HepG2 (cell line): ENCODE measurements around the gene USP36. TPM values are rescaled to one million over a fixed set of nuclear protein-coding genes. Genes with fewer than 3 reads are reported as not detected.

ENCODE experiments used
- ATAC-seq: fragments of 200-7000 bp; cut with Tn5 transposase; 3 replicates; pipeline ENCODE4 v1.9.1; 2020; ENCODE audit warnings: mild to moderate bottlenecking, moderate library complexity
- BruUV-seq: library from RNA; stranded (reverse); fragments of 400-500 nt; replicated peaks from 2 replicates; lab custom pipeline; 2021; lab: Mats Ljungman, UMichigan
- CTCF ChIA-PET: fragments of 300-600 bp; formaldehyde crosslinking; extraction: SDS; loops from one replicate; lab custom pipeline; 2021; ENCODE audit warnings: low total read pairs, inconsistent platforms, low intra/inter-chr PET ratio; lab: Yijun Ruan, JAX
- POLR2A ChIA-PET: fragments of 350-600 bp; sonication (Branson Sonifier 250); formaldehyde crosslinking; loops from one replicate; lab custom pipeline; 2020; ENCODE audit warnings: antibody characterized with exemption, inconsistent platforms; lab: Yijun Ruan, JAX
- DNase-seq: peaks from one replicate; pipeline ENCODE4 v3.0.0-alpha.2; 2015; ENCODE audit warnings: low spot score
- FAIRE-seq: peaks from 3 replicates; lab custom pipeline; 2011; peaks lifted over from hg19 to GRCh38; lab: Jason Lieb, UNC
- H2AFZ ChIP-seq: one replicate; pipeline ENCODE4 v1.6.1; 2011; ENCODE audit warnings: low read length, inconsistent platforms
- H3K27ac ChIP-seq: fragments of 300-600 bp; 3 replicates; pipeline ENCODE4 v1.8.0; 2011; ENCODE audit warnings: mixed run types, mild to moderate bottlenecking, mixed read lengths, low read length, inconsistent platforms; ENCODE audit not compliant: insufficient read depth; ENCODE audit errors: extremely low read length
- H3K27me3 ChIP-seq, 2 experiments: fragments of 200-600 bp in 1 of 2; 2 replicates in 1 of 2; 3 replicates in 1 of 2; pipeline versions ENCODE4 v1.6.0 to v1.8.0; 2011; ENCODE audit warnings: low read length in 2 of 2, mild to moderate bottlenecking in 2 of 2, moderate library complexity in 2 of 2, inconsistent platforms in 1 of 2; ENCODE audit not compliant: insufficient read depth in 2 of 2, control insufficient read depth in 1 of 2
- H3K36me3 ChIP-seq, 2 experiments: fragments of 200-600 bp in 1 of 2; replicated peaks in 1 of 2; 2 replicates in 1 of 2; 3 replicates in 1 of 2; pipeline versions ENCODE4 v1.5.1 to v1.8.0; 2011; ENCODE audit warnings: low read length in 2 of 2, inconsistent platforms in 1 of 2; ENCODE audit not compliant: insufficient read depth in 2 of 2, control insufficient read depth in 1 of 2
- H3K4me1 ChIP-seq: 2 replicates; pipeline ENCODE4 v1.5.1; 2012; ENCODE audit warnings: low read length, inconsistent platforms; ENCODE audit not compliant: insufficient read depth
- H3K4me2 ChIP-seq: 2 replicates; pipeline ENCODE4 v1.6.0; 2011; ENCODE audit warnings: low read depth, low read length, inconsistent platforms
- H3K4me3 ChIP-seq, 3 experiments: fragments of 200-600 bp in 1 of 3; sonication (generic), shearing (Covaris generic) in 1 of 3; replicated peaks in 1 of 3; 2 replicates each; pipeline ENCODE4 v1.5.1; 2011 to 2016; ENCODE audit warnings: low read length in 3 of 3, inconsistent platforms in 2 of 3, low read depth in 2 of 3, mild to moderate bottlenecking in 2 of 3, control low read depth in 1 of 3, mixed read lengths in 1 of 3; ENCODE audit not compliant: insufficient read depth in 1 of 3
- H3K79me2 ChIP-seq: one replicate; pipeline ENCODE4 v1.6.1; 2011; ENCODE audit warnings: low read length, inconsistent platforms; ENCODE audit not compliant: insufficient read depth
- H3K9ac ChIP-seq: 2 replicates; pipeline ENCODE4 v1.6.0; 2011; ENCODE audit warnings: mild to moderate bottlenecking, low read depth, low read length, inconsistent platforms; ENCODE audit not compliant: insufficient read depth
- H3K9me3 ChIP-seq: 2 replicates; pipeline ENCODE4 v1.5.1; 2012; ENCODE audit warnings: mild to moderate bottlenecking, low read length
- H4K20me1 ChIP-seq: 2 replicates; pipeline ENCODE4 v1.6.0; 2011; ENCODE audit warnings: inconsistent platforms, mild to moderate bottlenecking, low read length, moderate library complexity; ENCODE audit not compliant: insufficient read depth
- DPF2 ChIP-seq: sonication (generic); formaldehyde crosslinking; IDR thresholded peaks from 2 replicates; pipeline ENCODE4 v1.4.0; 2020; ENCODE audit warnings: mild to moderate bottlenecking, low read depth, missing genetic modification reagents, borderline replicate concordance
- KDM1A ChIP-seq: IDR thresholded peaks from 2 replicates; pipeline ENCODE4 v1.6.1; 2016; ENCODE audit warnings: missing compliant biosample characterization
- MAFF ChIP-seq: IDR thresholded peaks from 2 replicates; pipeline ENCODE4 v1.6.1; 2011; ENCODE audit warnings: low read depth, low read length, improper control_type of control experiment
- MIER3 ChIP-seq: IDR thresholded peaks from 2 replicates; pipeline ENCODE4 v1.6.1; 2016; ENCODE audit warnings: missing compliant biosample characterization, borderline replicate concordance
- NFKBIZ ChIP-seq: IDR thresholded peaks from 2 replicates; pipeline ENCODE4 v1.6.1; 2018; ENCODE audit warnings: missing genetic modification reagents, missing compliant biosample characterization
- NR2F1 ChIP-seq, 2 experiments: fragments of 450-650 bp in 1 of 2; formaldehyde crosslinking in 1 of 2; IDR thresholded peaks; 2 replicates each; pipeline versions ENCODE4 v1.5.0 to v1.6.1; 2016 to 2020; ENCODE audit warnings: mild to moderate bottlenecking in 1 of 2, missing compliant biosample characterization in 1 of 2, missing genetic modification reagents in 1 of 2, moderate library complexity in 1 of 2
- RARA ChIP-seq: IDR thresholded peaks from 2 replicates; pipeline ENCODE4 v1.6.1; 2016; ENCODE audit warnings: missing genetic modification reagents, missing compliant biosample characterization
- REL ChIP-seq: sonication (generic); formaldehyde crosslinking; conservative IDR thresholded peaks from 2 replicates; pipeline ENCODE4 v1.8.0; 2022; ENCODE audit warnings: mild to moderate bottlenecking, missing genetic modification reagents, moderate library complexity
- THRA ChIP-seq: sonication (generic); formaldehyde crosslinking; IDR thresholded peaks from 2 replicates; pipeline ENCODE4 v1.4.0; 2020; ENCODE audit warnings: missing genetic modification reagents, borderline replicate concordance
- YEATS2 ChIP-seq: sonication (generic); formaldehyde crosslinking; IDR thresholded peaks from 2 replicates; pipeline ENCODE4 v1.4.0; 2020; ENCODE audit warnings: missing genetic modification reagents, borderline replicate concordance
- ZNF773 ChIP-seq: sonication (generic); formaldehyde crosslinking; IDR thresholded peaks from 2 replicates; pipeline ENCODE4 v1.4.0; 2020; ENCODE audit warnings: missing genetic modification reagents, borderline replicate concordance
- WGBS: methylation state at CpG from one replicate; pipeline ENCODE4 v1.1.6; 2017; ENCODE audit warnings: low lambda C conversion rate; 5-methylcytosine and 5-hydroxymethylcytosine counted together
- in situ Hi-C: cut with HindIII; loops from 2 replicates; pipeline ENCODE4 v1.10.0; 2017; ENCODE audit warnings: low pct_unique_long_range_greater_than_20kb; ENCODE audit not compliant: extremely low pct_ligation_motif_present
- intact Hi-C: fragments of 100-400 bp; cut with micrococcal nuclease; formaldehyde crosslinking; loops from one replicate; pipeline ENCODE4 v1.10.0; 2022; ENCODE audit not compliant: unreplicated experiment
- polyA plus RNA-seq, 8 experiments: library from polyadenylated mRNA; depleted of rRNA in 3 of 8; stranded (reverse) in 7 of 8; unstranded in 1 of 8; fragments of >200 nt; fragmentation: Illumina TruSeq in 4 of 8; extraction: Trizol in 4 of 8; gene quantifications; 2 replicates each; pipeline versions ENCODE4 v1.2.1 to v1.2.3, GENCODE V29; 2011 to 2016; ENCODE audit warnings: low read depth in 4 of 8, missing spikeins in 1 of 8, mixed read lengths in 1 of 8; ENCODE audit not compliant: insufficient read depth in 1 of 8
- total RNA-seq, 5 experiments: library from RNA; depleted of rRNA; stranded (reverse); fragments of >200 nt; fragmentation: Illumina TruSeq; extraction: Trizol; gene quantifications; 2 replicates each; pipeline ENCODE4 v1.2.3, GENCODE V29; 2016; ENCODE audit warnings: low read depth in 1 of 5
- TF ChIP-seq, protein P1 (sequence below): sonication (generic); formaldehyde crosslinking; conservative IDR thresholded peaks from 2 replicates; pipeline ENCODE4 v1.4.0; 2020; ENCODE audit warnings: missing genetic modification reagents
- TF ChIP-seq, protein P2 (sequence below): sonication (generic); formaldehyde crosslinking; IDR thresholded peaks from 2 replicates; pipeline ENCODE4 v1.4.0; 2020; ENCODE audit warnings: mild to moderate bottlenecking, missing genetic modification reagents
- TF ChIP-seq, protein P3 (sequence below): sonication (generic); formaldehyde crosslinking; IDR thresholded peaks from 2 replicates; pipeline ENCODE4 v1.5.1; 2020; ENCODE audit warnings: mild to moderate bottlenecking, missing genetic modification reagents, borderline replicate concordance
- TF ChIP-seq, protein P4 (sequence below): IDR thresholded peaks from 2 replicates; pipeline ENCODE4 v1.6.1; 2018; ENCODE audit warnings: missing genetic modification reagents

Gene USP36
- total and polyA plus RNA-seq, 2 of the 13 experiments (the other 11 are each of a cell fraction or from before 2014, with no cell fraction given) = 29.6 to 45.9 TPM

DNA sequence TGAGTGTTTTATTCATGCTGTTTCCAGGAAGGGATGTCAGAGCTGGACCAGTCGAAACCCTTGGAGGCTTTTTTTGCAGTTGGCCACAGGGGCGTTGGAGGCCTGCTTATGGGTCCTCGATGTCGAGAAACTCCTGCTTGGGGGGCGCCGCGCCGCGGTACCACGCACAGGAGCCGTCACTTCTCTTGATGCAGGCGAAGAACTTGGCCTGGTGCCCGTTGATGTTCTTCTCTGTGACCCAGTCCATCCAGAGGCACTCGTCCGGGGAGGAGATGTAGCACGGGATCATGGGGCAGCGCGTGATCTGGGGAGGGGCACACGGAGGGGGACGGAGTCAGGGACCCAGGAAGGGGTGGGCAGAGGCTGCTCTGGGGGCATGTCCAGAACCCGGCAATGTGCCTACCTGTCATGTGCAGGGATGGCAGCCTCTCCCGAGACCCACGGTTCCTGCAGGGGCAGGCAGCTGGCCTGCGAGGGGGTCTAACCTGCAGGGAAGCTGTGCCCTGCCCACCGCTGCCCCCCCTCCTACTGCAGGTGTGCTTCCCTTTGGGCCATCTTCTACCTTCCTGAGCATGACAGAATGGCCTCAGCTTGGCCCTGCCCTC is 15.0 kb upstream of the USP36 start (continued):
- TF ChIP-seq, protein P1, sequence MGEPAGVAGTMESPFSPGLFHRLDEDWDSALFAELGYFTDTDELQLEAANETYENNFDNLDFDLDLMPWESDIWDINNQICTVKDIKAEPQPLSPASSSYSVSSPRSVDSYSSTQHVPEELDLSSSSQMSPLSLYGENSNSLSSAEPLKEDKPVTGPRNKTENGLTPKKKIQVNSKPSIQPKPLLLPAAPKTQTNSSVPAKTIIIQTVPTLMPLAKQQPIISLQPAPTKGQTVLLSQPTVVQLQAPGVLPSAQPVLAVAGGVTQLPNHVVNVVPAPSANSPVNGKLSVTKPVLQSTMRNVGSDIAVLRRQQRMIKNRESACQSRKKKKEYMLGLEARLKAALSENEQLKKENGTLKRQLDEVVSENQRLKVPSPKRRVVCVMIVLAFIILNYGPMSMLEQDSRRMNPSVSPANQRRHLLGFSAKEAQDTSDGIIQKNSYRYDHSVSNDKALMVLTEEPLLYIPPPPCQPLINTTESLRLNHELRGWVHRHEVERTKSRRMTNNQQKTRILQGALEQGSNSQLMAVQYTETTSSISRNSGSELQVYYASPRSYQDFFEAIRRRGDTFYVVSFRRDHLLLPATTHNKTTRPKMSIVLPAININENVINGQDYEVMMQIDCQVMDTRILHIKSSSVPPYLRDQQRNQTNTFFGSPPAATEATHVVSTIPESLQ (CRISPR knock-in tag) = no peak
- no peak for TF ChIP-seq NFKBIZ (CRISPR knock-in tag)
- no peak for TF ChIP-seq MIER3 (CRISPR knock-in tag)
- no peak for TF ChIP-seq ZNF773 (CRISPR knock-in tag)
- TF ChIP-seq, protein P2, sequence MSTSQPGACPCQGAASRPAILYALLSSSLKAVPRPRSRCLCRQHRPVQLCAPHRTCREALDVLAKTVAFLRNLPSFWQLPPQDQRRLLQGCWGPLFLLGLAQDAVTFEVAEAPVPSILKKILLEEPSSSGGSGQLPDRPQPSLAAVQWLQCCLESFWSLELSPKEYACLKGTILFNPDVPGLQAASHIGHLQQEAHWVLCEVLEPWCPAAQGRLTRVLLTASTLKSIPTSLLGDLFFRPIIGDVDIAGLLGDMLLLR = no peak
- no peak for TF ChIP-seq RARA (CRISPR knock-in tag)
- TF ChIP-seq DPF2 (CRISPR knock-in tag) = no peak
- no peak for TF ChIP-seq YEATS2 (CRISPR knock-in tag)
- no peak for TF ChIP-seq MAFF

DNA sequence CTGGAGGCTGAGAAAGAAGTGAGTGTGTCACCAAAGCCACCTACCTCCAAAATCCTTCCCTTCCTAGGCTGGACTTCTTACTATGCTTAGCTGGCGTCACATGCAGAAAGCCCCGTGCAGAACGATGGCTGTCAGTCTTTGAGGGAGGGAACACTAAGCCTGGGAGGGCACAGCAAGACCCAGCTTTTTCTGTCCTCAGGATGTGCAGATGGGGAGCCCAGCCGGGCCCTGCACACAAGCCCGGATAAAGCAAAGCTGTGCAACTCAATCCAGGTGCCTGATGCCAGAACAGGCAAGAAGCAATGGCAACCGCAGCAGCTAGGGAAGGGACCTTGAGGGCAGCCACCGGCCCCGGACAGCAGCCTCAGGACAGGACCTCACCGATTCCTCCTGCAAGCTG is 13.9 kb upstream of the USP36 start:
- BruUV-seq = no TSS peak
- no peaks in the 10 kb centered on the region for H3K9me3 ChIP-seq
- ChIA-PET CTCF (no interaction called here), POLR2A (no interaction called here)
- in situ Hi-C loops (no loop called here), intact Hi-C loops (no loop called here)
- H3K36me3 ChIP-seq = 0 out of 5 replicates have a peak, but pooled peaks cover 0 to 5% of the 10 kb centered on the region in 2 experiments
- no peak overlapping the region for H3K4me2 ChIP-seq
- TF ChIP-seq NR2F1 (CRISPR knock-in tag; IDR thresholded peaks at IDR 0.05) (no peak), THRA (CRISPR knock-in tag) (no peak), KDM1A (CRISPR knock-in tag) (no peak), REL (CRISPR knock-in tag) (no peak)
- TF ChIP-seq, protein P3, sequence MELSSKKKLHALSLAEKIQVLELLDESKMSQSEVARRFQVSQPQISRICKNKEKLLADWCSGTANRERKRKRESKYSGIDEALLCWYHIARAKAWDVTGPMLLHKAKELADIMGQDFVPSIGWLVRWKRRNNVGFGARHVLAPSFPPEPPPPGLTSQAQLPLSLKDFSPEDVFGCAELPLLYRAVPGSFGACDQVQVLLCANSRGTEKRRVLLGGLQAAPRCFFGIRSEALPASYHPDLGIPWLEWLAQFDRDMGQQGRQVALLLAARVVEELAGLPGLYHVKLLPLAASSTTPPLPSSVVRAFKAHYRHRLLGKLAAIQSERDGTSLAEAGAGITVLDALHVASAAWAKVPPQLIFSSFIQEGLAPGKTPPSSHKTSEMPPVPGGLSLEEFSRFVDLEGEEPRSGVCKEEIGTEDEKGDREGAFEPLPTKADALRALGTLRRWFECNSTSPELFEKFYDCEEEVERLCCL = no peak
- TF ChIP-seq, protein P4, sequence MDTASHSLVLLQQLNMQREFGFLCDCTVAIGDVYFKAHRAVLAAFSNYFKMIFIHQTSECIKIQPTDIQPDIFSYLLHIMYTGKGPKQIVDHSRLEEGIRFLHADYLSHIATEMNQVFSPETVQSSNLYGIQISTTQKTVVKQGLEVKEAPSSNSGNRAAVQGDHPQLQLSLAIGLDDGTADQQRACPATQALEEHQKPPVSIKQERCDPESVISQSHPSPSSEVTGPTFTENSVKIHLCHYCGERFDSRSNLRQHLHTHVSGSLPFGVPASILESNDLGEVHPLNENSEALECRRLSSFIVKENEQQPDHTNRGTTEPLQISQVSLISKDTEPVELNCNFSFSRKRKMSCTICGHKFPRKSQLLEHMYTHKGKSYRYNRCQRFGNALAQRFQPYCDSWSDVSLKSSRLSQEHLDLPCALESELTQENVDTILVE (CRISPR knock-in tag) = no peak
- FAIRE-seq = no peak
- H3K27ac ChIP-seq = no peak overlapping the region
- H3K4me1 ChIP-seq = 0 out of 2 replicates have a peak, but pooled peaks cover 6% of the 10 kb centered on the region
- no peak overlapping the region for H3K9ac ChIP-seq
- no peak for ATAC-seq
- no peak overlapping the region for H2AFZ ChIP-seq
- no peaks in the 10 kb centered on the region for H3K27me3 ChIP-seq
- no peaks in the 10 kb centered on the region for H3K79me2 ChIP-seq
- H3K4me3 ChIP-seq = no peak overlapping the region
- DNase-seq = no peak
- 90% methylated on average over 5 of the region's 9 CpGs for WGBS
- H4K20me1 ChIP-seq = no peaks in the 10 kb centered on the region
